HG03469 (cell line): ENCODE measurements around the gene TRAF2.
A peak's percentile ranks its signal among the peaks of the same experiment; 100 is the strongest.

Source experiments
- ATAC-seq: cut with Tn5 transposase; IDR thresholded peaks from one replicate; pipeline ENCODE4 v1.9.1; 2021; ENCODE audit warnings: mild to moderate bottlenecking, moderate library complexity, moderate number of reproducible peaks; ENCODE audit not compliant: unreplicated experiment

The TRAF2 gene

GRCh38 chr9:136847088-136847825 lies 39.1 kb upstream of the TRAF2 start:
- ATAC-seq, result no peak

- no peak for ATAC-seq
These were observed 38.4 kb upstream of the TRAF2 start for GRCh38 chr9:136847826-136848392.

- no peak for ATAC-seq
These were observed 37.8 kb upstream of the TRAF2 start for GRCh38 chr9:136848393-136849037.

- peak; percentile 45 for ATAC-seq
These were observed 37.0 kb upstream of the TRAF2 start, which contains the start of gene PHPT1 for GRCh38 chr9:136849038-136849959. Gene PHPT1 (plus strand): TSS chr9:136849409. CDS start chr9:136849431, 22 bp downstream.

- no peak for ATAC-seq
These were observed 36.1 kb upstream of the TRAF2 start for GRCh38 chr9:136849960-136850865.

- no peak for ATAC-seq
These were observed 35.2 kb upstream of the TRAF2 start for GRCh38 chr9:136850866-136851775.

- ATAC-seq, result no peak
These were observed 34.2 kb upstream of the TRAF2 start, which contains the start of gene MAMDC4 for GRCh38 chr9:136851941-136852663. Gene MAMDC4 (plus strand): TSS chr9:136852346. CDS start chr9:136852417, 71 bp downstream.

GRCh38 chr9:136852664-136853595 lies 33.4 kb upstream of the TRAF2 start:
- ATAC-seq, result no peak

GRCh38 chr9:136853596-136854112 lies 32.7 kb upstream of the TRAF2 start:
- ATAC-seq, result no peak

- no peak for ATAC-seq
These were observed 32.0 kb upstream of the TRAF2 start for GRCh38 chr9:136854113-136854841.

- no peak for ATAC-seq
These were observed 31.4 kb upstream of the TRAF2 start for GRCh38 chr9:136854842-136855460.

- no peak for ATAC-seq
These were observed 30.7 kb upstream of the TRAF2 start for GRCh38 chr9:136855461-136856078.

GRCh38 chr9:136856079-136856476 lies 30.2 kb upstream of the TRAF2 start:
- ATAC-seq, result no peak

GRCh38 chr9:136856541-136857141 lies 29.7 kb upstream of the TRAF2 start:
- ATAC-seq, result no peak

GRCh38 chr9:136857166-136857565 lies 29.1 kb upstream of the TRAF2 start:
- no peak for ATAC-seq
